Activated T-cell treated with anti-CD3 and anti-CD28 coated beads, Interleukin-2, amount 50 U/mL, for 72 hours (primary cell): ENCODE measurements around the gene MYLIP. TPM values are rescaled to one million over a fixed set of nuclear protein-coding genes. Genes with fewer than 3 reads are reported as not detected.
A peak's percentile ranks its signal among the peaks of the same experiment; 100 is the strongest.

ENCODE experiments used
- ATAC-seq, 2 donors: fragments of 150-1000 bp; cut with Tn5 transposase; replicated peaks in 1 of 2; 2 replicates each; pipeline ENCODE4 v1.10.0; 2021; ENCODE audit warnings: moderate library complexity in 2 of 2, mild to moderate bottlenecking in 1 of 2
- DNase-seq, 2 donors: peaks; one replicate each; pipeline ENCODE4 v3.0.0; 2021 to 2022; ENCODE audit warnings: mixed read lengths in 1 of 2
- H3K27ac Mint-ChIP-seq: one replicate; pipeline ENCODE4 v1.8.0; 2022; ENCODE audit warnings: mild to moderate bottlenecking, moderate library complexity, mixed read lengths
- H3K27me3 Mint-ChIP-seq: one replicate; pipeline ENCODE4 v1.8.0; 2022; ENCODE audit warnings: low read depth, mixed read lengths
- H3K36me3 Mint-ChIP-seq, 2 donors: one replicate each; pipeline ENCODE4 v1.8.0; 2022; ENCODE audit warnings: mixed read lengths in 2 of 2, mild to moderate bottlenecking in 1 of 2; ENCODE audit not compliant: insufficient read depth in 2 of 2
- H3K4me1 Mint-ChIP-seq: one replicate; pipeline ENCODE4 v1.8.0; 2022; ENCODE audit warnings: low read depth, mixed read lengths
- H3K4me3 Mint-ChIP-seq, 2 donors: one replicate each; pipeline ENCODE4 v1.8.0; 2022; ENCODE audit warnings: mild to moderate bottlenecking in 2 of 2, mixed read lengths in 2 of 2, moderate library complexity in 2 of 2
- H3K9me3 Mint-ChIP-seq, 2 donors: one replicate each; pipeline ENCODE4 v1.8.0; 2022; ENCODE audit warnings: mixed read lengths in 2 of 2
- total RNA-seq, 2 donors: library from RNA; stranded (reverse); gene quantifications; one replicate each; pipeline ENCODE4 v1.2.3, GENCODE V29; 2022

Gene MYLIP
- total RNA-seq, 2 donors from 2014 or later: 16.0 to 19.1 TPM

DNA sequence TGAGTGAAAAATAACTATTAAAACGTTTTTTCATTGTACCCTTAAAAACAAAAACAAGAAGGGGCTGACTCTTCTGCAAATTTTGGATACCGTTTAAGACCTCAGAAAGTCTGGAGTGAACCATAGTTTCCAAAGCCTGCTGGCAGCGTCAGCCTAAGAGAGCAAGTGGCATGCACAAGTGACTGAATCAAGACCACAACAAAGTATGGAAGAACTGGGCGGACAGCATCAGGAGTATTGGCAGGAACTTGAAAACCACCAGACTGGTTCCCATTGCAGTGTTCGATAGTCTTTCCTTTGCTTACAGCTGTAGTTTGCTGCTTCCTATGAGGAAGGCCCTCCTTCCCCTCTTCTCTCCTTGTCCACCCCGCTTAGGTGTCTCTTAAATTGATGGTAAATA lies 33.7 kb upstream of the MYLIP start:
- peaks cover 9 to 12% of the 10 kb centered on the region in 2 donors for H3K9me3 Mint-ChIP-seq
- H3K4me3 Mint-ChIP-seq: no peak overlapping the region
- H3K4me1 Mint-ChIP-seq: no peaks in the 10 kb centered on the region
- DNase-seq (no peak), ATAC-seq (no peak)
- no peaks in the 10 kb centered on the region for H3K27me3 Mint-ChIP-seq
- peaks cover 0 to 2% of the 10 kb centered on the region in 2 donors for H3K36me3 Mint-ChIP-seq
- H3K27ac Mint-ChIP-seq: no peak overlapping the region

DNA sequence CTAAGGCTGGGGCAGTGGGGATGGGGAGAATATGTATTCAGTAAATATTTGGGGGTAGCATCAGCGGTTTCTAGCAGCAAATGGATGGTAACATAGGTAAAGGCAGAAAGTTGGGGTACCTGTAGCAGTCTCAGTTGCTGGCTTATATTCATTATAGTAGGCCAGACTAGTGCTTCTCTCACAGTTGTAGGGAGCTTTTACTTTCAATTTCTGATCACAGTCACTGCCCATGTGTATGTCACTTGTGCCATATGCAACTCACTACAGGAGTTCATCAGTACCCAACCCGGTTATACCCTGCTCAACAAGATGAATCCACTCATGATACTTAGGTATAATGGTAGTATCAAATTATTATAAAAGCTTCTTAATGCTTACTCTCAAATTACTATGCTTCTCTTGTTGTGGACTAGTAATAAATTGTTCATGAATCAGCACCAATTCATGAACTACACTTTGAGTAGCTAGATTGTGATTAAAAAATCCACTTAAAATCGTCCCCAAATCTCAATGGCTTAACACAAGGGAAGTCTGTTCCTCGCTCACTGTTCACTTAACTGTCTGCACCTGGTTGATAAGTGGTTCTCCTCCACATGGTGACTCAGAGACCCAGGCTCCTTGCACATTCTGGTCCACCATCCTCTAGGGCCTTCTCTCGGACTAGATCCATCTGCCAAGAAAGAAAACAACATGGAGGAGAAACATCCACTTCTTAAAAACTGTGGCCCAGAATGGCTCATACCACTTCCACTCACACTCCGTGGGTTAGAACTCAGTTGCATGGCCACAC lies 31.3 kb upstream of the MYLIP start:
- Mint-ChIP-seq H3K9me3 (peaks cover 17 to 20% of the 10 kb centered on the region in 2 donors), H3K4me1 (no peaks in the 10 kb centered on the region), H3K27me3 (no peaks in the 10 kb centered on the region), H3K4me3 (no peak overlapping the region), H3K27ac (no peak overlapping the region), H3K36me3 (peaks cover 6 to 10% of the 10 kb centered on the region in 2 donors)
- DNase-seq: no peak
- peak; percentile 65 to 96 for ATAC-seq

DNA sequence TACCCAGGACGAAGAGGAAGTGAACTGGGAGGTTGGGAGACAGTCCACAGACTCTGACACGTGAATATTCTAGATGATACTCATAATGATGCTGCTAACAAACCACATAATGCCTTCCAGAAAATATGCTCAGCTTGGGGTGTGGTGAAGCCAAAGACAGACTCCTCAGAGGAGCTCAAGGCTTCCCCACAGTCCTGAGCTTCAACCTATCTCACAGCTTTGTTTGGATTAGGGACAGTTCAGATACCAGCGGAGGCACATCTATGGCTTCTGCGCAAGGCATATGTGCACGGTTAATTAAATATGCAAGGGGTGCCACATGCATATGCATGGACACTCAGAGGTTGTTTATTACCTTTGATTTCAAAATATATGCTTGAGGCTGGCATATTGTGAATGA lies 30.7 kb upstream of the MYLIP start:
- Mint-ChIP-seq H3K4me3 (no peak overlapping the region), H3K27ac (no peak overlapping the region), H3K9me3 (peaks cover 17 to 20% of the 10 kb centered on the region in 2 donors), H3K27me3 (no peaks in the 10 kb centered on the region), H3K4me1 (no peaks in the 10 kb centered on the region), H3K36me3 (peaks cover 6 to 10% of the 10 kb centered on the region in 2 donors)
- ATAC-seq (no peak), DNase-seq (no peak)

DNA sequence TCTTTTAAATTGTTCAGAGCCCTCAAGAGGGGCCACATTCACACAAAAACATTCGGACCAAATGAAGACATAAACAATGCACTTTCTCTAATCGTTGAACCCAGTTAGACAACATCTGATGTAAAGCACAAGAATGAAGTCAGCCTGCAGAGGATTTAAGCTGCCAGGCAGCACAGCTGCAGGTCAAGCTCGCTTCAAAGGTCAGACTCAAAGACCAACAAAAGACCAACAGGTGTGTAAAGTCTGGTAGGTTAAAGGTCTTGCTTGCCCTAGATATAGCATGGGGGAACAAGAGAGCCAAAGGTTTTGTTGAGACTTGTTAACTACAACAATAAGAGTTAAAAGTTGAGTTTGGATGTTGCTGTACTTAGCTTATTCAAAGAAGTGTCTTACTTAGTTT lies 26.7 kb upstream of the MYLIP start:
- no peak overlapping the region for H3K4me3 Mint-ChIP-seq

DNA sequence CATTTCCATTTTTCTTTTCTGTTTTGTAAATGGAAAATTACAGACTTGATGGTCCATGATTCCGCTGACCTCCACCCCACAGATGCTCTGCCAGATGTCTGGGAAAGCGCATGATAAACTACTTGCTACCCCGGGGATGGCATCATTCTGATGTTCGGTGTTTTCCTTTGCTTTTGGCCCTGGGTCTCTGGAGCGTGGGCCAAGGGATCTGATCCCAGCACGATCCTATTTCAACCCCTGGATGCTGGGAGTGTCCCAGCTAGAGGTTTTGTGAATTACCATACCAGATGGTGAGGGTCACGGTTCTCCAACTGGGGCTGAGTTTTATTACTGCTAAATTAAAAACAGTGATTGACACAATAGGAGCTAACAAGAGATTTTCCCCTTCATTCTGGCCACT lies 25.2 kb upstream of the MYLIP start:
- ATAC-seq (no peak), DNase-seq (no peak)
- H3K4me1 Mint-ChIP-seq: no peaks in the 10 kb centered on the region
- peaks cover 6 to 10% of the 10 kb centered on the region in 2 donors for H3K36me3 Mint-ChIP-seq
- H3K27ac Mint-ChIP-seq: no peak overlapping the region
- H3K4me3 Mint-ChIP-seq: no peak overlapping the region
- peaks cover 12 to 16% of the 10 kb centered on the region in 2 donors for H3K9me3 Mint-ChIP-seq
- peaks cover 4% of the 10 kb centered on the region for H3K27me3 Mint-ChIP-seq

More for the DNA sequence above, 26.7 kb upstream of the MYLIP start:
- H3K27me3 Mint-ChIP-seq: peaks cover 4% of the 10 kb centered on the region
- peaks cover 6 to 10% of the 10 kb centered on the region in 2 donors for H3K36me3 Mint-ChIP-seq
- no peak overlapping the region for H3K27ac Mint-ChIP-seq
- H3K9me3 Mint-ChIP-seq: peaks cover 17 to 20% of the 10 kb centered on the region in 2 donors
- DNase-seq (no peak), ATAC-seq (no peak)
- no peaks in the 10 kb centered on the region for H3K4me1 Mint-ChIP-seq

DNA sequence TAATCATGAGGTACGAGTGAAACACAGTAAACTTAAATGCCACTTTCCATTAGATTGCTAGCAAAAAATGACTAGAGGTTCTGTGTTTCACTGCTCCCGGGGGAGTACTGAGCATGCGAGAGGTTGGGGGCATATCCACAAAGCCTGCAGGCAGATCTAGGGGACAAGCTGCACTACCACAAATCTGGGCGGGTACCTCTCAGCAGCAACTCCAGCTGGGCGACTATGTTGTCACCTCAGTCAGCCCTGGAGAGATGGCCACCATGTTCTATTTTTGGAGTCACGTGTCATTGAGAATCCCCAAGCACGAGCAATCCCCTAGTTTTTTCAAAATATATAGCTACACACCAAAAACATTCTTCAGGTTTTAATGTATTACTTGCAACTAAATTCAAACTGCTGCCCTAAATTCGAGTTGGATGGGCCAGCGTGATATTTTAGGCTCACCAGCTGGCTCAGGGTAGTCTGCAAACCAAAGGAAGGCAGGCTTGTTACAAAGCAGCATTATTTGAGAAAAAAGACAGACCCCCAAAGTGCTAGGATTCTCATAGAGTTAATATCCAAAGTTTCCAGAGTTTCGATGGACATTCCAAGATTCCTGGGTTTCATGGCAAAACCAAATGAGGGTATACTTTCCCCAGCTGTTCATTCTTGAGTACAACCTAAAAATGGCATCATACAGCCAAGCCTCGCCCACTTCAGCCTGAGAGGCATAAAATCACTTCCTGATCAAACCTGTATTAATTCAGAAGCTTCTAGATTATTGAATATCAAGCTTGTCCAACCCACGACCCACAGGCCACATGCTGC lies 24.1 kb upstream of the MYLIP start:
- Mint-ChIP-seq H3K4me1 (no peaks in the 10 kb centered on the region), H3K27ac (no peak overlapping the region), H3K9me3 (peaks cover 11% of the 10 kb centered on the region in 2 donors), H3K27me3 (peaks cover 4% of the 10 kb centered on the region), H3K36me3 (peaks cover 4 to 10% of the 10 kb centered on the region in 2 donors), H3K4me3 (no peak overlapping the region)
- DNase-seq (no peak), ATAC-seq (no peak)

DNA sequence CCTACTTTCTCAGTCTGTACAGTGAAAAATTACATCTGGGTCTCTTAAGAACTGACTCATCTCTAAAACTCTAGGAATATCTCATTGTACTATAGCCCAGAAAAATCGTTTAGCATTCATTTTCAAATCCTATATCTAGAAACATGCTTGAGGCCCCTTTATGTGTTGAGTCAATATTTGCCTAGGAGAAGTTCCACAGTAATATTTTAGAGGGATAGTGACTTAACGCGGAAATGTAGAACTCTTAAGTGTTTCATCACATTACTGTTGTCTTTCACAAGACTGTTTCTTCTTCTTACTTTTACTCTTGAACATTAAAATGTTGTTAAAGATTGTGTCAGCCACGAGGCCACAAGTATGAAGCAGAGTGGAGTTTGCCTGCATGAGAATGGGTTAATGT lies 23.0 kb upstream of the MYLIP start:
- H3K27me3 Mint-ChIP-seq: peaks cover 4% of the 10 kb centered on the region
- no peaks in the 10 kb centered on the region for H3K4me1 Mint-ChIP-seq
- no peak overlapping the region for H3K4me3 Mint-ChIP-seq
- peaks cover 3 to 6% of the 10 kb centered on the region in 2 donors for H3K9me3 Mint-ChIP-seq
- no peak overlapping the region for H3K27ac Mint-ChIP-seq
- H3K36me3 Mint-ChIP-seq: peaks cover under 1 to 6% of the 10 kb centered on the region in 2 donors
- DNase-seq: no peak
- ATAC-seq: no peak

DNA sequence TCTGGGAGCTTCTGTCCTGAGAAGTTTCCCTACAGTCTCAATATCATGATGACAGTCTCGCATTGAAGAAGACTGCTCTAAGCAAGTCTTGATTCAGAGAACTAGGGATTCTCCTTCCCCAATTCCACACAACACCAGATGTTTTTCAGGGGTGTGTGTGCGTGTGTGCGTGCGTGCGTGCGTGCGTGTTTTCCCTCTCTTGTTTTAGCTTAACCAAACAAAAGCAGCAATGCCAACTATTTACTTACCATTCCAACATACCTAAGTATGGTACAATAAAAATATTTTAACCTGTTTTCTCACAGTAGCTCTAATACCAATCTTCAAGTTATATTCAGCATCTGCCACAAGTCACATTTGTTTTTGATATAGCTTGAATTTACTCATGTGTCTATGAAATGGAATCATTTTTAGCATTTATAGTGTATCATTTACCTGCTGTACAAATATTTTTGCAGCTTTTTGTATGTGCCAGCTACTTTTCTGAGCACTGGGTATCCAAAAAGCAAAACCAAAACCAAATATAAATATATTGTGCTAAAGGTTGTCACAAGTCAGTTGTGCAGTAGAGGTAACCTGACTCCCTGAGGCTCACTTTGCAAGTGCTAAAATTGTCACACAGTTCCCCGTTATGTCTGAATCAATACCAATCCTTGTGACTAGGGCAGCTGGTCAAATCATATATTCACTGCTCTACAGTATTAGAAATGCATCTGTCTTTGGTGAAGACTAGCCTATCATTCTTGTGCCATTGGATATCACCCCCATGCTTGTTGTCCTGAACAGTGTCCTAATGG lies 21.7 kb upstream of the MYLIP start:
- H3K4me1 Mint-ChIP-seq: no peaks in the 10 kb centered on the region
- no peak overlapping the region for H3K27ac Mint-ChIP-seq
- no peak overlapping the region for H3K4me3 Mint-ChIP-seq
- ATAC-seq (no peak), DNase-seq (no peak)
- H3K36me3 Mint-ChIP-seq: no peaks in the 10 kb centered on the region
- H3K9me3 Mint-ChIP-seq: no peaks in the 10 kb centered on the region
- peaks cover 4% of the 10 kb centered on the region for H3K27me3 Mint-ChIP-seq

DNA sequence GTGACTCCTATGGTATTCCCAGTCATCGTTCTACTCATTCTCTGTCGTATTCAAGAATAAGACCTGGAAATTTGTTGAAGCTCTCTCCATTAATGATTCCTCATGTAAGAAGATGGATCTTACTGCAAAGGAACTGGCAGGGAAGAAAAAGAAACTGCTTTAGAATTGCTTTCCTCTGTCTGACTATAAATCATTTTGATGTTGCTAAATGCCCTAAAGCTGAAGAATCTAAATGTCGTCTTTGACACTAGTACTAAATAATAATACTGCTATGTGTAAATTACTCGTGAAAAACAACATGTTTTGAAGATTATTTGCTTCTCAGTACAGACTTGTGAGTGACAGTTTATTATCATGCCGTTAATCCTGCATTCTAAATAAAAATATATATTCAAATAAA lies 20.5 kb upstream of the MYLIP start:
- ATAC-seq (no peak), DNase-seq (no peak)
- Mint-ChIP-seq H3K4me3 (no peak overlapping the region), H3K4me1 (no peaks in the 10 kb centered on the region), H3K36me3 (no peaks in the 10 kb centered on the region), H3K27ac (no peak overlapping the region), H3K9me3 (no peaks in the 10 kb centered on the region), H3K27me3 (peaks cover 4% of the 10 kb centered on the region)

DNA sequence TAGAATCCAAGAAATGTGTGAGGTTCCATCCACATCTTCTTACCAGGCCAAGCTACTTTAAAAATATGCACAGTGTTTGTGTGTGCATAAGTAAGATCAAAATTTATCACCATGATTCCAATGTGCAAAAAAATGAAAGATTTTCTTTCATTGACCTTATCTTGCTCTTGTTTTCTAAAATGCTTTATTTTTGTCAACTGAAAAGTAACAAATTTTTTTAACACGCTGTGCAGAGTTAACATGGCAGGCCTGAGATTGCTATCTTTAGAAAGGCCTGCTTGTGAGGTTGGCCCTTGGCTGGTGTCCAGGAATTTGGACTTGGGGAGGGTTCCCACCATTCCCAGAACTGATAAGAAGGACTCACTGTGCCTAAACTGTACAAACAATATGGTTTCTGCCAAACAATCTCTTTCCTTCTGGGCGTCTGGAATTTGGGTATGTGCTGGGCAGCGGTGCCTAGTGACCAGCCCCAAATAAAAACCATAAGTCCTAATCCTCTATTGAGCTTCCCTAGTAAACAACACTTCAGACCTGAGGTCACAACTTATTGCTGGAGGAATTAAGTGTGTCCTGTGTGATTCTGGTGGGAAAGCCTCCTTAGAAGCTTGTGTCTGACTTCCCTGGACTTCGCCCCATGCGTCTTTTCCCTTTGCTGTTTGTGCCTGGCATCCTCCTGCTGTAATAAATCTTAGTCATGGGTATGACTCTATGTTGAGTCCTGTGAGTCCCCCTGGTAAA lies 19.8 kb upstream of the MYLIP start:
- Mint-ChIP-seq H3K36me3 (no peaks in the 10 kb centered on the region), H3K27me3 (peaks cover 4% of the 10 kb centered on the region), H3K27ac (no peak overlapping the region), H3K4me1 (no peaks in the 10 kb centered on the region), H3K4me3 (no peak overlapping the region), H3K9me3 (no peaks in the 10 kb centered on the region)
- ATAC-seq (no peak), DNase-seq (no peak)

DNA sequence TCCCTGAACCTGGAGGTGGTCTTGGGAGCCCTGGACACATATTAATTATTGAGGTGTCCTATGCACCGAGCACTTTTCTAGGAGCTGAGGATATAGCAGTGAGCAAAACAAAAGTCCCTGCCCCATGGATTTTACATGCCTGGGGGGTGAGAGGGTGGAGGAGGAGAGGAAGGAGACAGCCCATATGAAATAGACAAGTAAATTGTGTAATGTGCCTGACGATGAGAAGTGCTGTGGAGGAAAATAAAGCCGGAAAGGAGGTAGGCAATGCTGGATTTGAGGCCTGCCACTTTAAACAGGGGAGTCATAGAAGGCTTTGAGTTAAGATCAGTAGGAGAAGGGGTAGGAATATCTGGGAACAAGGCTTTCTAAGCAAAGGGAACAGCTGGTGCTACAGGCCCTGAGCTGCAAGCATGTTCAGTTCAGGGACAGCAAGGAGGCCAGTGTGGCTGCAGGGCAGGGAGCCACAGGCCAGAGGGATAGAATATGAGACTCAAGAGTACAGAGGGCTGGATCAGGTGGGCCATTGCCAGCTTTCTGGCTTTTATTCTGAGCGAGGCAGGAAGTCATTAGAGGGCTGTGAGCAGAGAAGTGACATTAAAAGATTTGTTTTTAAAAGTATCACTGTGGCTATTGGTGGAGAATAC lies 19.1 kb upstream of the MYLIP start:
- H3K4me3 Mint-ChIP-seq: no peak overlapping the region
- H3K27me3 Mint-ChIP-seq: no peaks in the 10 kb centered on the region
- no peaks in the 10 kb centered on the region for H3K36me3 Mint-ChIP-seq
- H3K9me3 Mint-ChIP-seq: no peaks in the 10 kb centered on the region
- H3K27ac Mint-ChIP-seq: no peak overlapping the region
- DNase-seq (no peak), ATAC-seq (no peak)
- no peaks in the 10 kb centered on the region for H3K4me1 Mint-ChIP-seq

DNA sequence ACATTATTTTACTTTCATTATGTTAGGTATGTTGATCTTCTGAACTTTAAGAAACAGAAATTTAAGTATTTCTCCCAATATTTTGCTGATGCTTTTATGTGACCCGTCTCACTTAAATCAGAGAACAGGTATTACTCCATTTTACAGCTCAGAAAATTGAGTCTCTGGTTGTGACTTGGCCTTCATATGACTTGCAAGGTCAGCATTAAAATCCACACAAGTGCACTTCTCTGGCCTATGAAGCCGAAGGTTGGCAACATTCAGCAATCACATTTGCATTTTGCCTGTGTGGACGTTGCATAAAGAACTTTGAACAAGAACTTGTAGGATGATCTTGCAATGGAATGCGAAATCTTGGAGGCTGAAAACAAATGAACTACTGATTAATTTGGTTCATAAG lies 10.1 kb upstream of the MYLIP start:
- no peaks in the 10 kb centered on the region for H3K36me3 Mint-ChIP-seq
- no peak overlapping the region for H3K4me3 Mint-ChIP-seq
- peaks cover 6% of the 10 kb centered on the region for H3K4me1 Mint-ChIP-seq
- H3K9me3 Mint-ChIP-seq: no peaks in the 10 kb centered on the region
- no peak overlapping the region for H3K27ac Mint-ChIP-seq
- ATAC-seq (no peak), DNase-seq (no peak)
- H3K27me3 Mint-ChIP-seq: peaks cover 30% of the 10 kb centered on the region
